Measurements from ENCODE around the gene DNAJC6.

Gene DNAJC6

GRCh38 chr1:65292861-65293593 lies 16.3 kb upstream of the DNAJC6 start:
- DNase-seq (ENCODE audit: low read depth in 2 of 3, low spot score in 2 of 3), result no peak

- DNase-seq (ENCODE audit: low read depth in 2 of 3, low spot score in 2 of 3), result no peak
Measured at GRCh38 chr1:65297706-65298105, 11.6 kb upstream of the DNAJC6 start.

DNA sequence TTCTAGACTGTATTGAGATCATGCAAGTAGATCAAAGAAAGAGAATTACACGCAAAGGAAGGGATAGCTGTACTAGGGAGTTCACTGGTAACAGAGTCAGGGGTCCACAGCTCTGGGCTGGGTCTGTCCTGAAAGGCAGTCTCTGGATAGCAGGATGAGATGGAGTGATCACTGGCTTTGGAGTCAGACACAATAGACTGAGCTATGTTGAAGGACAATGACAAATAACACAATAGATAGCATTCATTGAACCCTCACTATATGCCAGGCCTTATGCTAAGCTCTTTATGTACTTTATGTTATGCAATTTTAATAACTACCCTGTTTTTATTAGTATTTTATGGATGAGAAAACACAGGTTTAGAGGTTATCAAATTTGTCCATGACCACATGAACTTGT lies 10.0 kb upstream of the DNAJC6 start:
- no peak for DNase-seq (ENCODE audit: low read depth in 2 of 3, low spot score in 2 of 3)

DNA sequence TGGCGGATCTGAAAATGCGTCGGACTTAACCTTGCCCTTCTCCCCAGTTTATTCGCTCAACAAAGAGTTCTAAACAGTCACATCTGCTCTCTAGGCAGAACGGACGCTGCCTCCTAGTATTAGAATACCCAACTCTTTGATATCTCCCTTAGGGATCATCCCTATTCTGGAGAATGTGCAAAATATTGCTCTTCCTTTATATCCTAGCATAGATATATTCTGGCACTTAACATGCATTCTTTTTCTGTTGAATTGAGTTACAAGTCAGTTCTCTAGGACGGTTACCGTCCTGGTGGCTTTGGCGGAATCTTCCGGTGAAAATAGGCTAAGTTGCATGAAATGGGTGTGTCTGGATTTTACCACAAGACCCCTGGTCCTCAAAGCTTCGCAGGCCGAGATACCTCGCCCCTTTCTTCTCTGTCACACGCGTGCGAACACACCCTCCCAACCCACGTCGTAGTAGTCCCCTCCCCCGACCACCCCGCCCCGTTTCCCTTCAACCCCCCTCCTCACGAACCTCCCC lies 501 bp upstream of the DNAJC6 start:
- no peak for DNase-seq (ENCODE audit: low read depth in 2 of 3, low spot score in 2 of 3)

- no peak for DNase-seq (ENCODE audit: low read depth in 2 of 3, low spot score in 2 of 3)
Measured at GRCh38 chr1:65310078-65310587, 790 bp downstream of the DNAJC6 start.

DNA sequence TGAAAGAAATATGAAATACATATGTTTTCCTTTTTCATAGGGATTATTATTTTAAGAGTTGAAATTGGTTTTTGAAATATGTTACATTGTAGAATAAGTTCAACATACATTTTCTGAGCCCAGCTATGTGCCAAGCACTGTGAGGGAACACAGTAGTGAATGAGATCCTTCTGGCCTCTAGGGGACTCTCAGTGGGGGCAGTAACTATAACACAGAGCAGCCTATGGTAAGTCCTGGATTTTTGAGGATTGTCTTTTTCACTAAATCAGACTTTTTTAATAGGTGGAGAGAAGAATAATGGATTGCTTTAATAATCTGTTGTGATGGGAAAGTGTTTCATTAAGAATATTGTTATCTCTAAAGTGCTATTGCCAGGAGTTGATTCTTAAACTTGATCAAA lies 2.4 kb downstream of the DNAJC6 start:
- no peak for DNase-seq (ENCODE audit: low read depth in 2 of 3, low spot score in 2 of 3)

GRCh38 chr1:65316233-65316632 lies 6.9 kb downstream of the DNAJC6 start:
- DNase-seq (ENCODE audit: low read depth in 2 of 3, low spot score in 2 of 3), result no peak

DNA sequence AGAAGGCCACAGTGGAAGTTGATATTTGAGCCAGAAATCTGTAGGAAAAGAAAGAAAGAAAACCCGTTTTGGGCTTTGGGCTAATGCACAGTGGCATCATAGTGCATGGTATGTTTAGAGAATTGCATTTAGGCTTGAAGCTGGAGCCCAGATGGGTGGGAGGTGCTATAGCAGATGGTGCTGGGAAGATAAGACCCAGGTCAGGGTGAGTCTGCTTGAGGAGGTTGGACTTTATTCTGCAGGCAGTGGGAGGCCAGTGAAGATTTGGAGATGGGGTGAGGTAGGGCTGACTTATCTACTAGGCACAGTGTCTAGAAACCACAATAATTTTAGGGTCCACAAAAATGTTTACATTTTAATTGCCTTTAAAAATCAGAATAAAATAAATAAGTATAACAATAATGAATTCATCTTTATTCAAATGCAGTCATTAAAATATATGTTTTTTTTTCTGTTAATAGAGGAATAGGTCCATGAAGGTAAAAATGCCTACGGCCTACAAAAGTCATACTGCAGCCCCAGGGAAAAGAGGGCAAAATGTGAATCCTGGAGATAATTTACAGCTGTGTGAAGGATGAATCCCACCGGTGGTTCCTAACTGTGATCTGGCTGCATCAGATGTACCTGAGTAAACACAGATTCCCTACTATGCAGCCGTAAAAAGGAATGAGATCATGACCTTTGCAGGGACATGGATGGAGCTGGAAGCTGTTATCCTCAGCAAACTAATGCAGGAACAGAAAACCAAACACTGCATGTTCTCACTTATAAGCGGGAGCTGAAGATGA lies 8.7 kb downstream of the DNAJC6 start:
- DNase-seq (ENCODE audit: low read depth in 2 of 3, low spot score in 2 of 3), result no peak

GRCh38 chr1:65319141-65319540 lies 9.8 kb downstream of the DNAJC6 start:
- DNase-seq (ENCODE audit: low read depth in 2 of 3, low spot score in 2 of 3), result no peak

DNA sequence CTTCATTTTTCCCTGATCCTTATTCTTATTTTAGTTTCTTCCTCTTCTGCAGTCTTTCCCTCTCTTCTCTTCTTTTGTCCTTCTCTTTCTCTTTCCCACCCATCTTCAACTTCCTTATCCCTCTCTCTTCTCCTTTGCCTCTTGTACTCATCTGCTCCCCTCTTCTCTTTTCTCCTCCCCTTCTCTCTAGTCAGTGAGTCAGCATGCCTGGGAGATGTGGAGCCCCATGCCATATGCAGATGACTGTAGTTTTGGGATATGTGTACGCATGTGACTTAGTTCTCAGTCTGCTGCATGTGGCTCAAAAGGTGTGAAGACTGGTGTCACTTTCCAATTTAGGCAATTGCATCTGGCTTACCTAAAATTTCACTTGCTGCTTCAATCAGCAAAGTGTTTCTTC lies 10.4 kb downstream of the DNAJC6 start:
- DNase-seq (ENCODE audit: low read depth in 2 of 3, low spot score in 2 of 3), result no peak

- DNase-seq (ENCODE audit: low read depth in 2 of 3, low spot score in 2 of 3), result no peak
Measured at GRCh38 chr1:65321879-65322278, 12.5 kb downstream of the DNAJC6 start.

DNA sequence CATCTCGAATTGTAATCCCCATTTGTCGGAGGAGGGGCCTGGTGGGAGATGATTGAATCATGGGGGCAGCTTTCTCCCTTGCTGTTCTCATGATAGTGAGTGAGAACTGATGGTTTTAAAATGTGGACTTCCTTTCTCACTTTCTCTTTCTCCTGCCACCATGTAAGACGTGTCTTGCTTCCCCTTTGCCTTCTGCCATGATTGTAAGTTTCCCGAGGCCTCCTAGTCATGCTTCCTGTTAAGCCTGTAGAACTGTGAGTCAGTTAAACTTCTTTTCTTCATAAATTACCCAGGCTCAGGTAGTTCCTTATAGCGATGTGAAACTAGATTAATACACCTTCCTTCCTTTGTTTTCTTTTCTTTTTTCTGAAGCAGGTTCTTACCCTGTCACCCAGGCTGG lies 13.9 kb downstream of the DNAJC6 start:
- DNase-seq (ENCODE audit: low read depth in 2 of 3, low spot score in 2 of 3), result no peak

DNA sequence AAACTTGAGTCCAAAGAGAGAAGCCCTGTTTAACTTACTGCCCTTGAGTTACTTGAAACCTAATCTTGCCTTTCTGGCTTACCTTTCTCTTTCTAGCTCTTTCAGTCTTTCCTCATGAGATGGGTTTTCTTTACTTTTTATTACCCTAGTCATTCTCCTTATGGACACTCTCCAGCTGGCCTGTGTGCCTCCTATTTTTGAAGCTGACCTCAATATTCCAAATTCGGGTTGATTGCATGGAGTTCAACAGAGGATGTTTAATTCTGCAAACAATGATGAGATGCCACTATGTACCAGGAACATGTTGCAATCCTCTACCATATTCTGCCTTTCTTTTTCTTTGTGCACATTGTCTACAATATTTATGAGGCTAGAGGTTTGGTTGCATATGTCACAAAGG lies 20.7 kb downstream of the DNAJC6 start:
- DNase-seq (ENCODE audit: low read depth in 2 of 3, low spot score in 2 of 3), result no peak

- DNase-seq (ENCODE audit: low read depth in 2 of 3, low spot score in 2 of 3), result no peak
Measured at GRCh38 chr1:65330822-65331221, 21.5 kb downstream of the DNAJC6 start.

DNA sequence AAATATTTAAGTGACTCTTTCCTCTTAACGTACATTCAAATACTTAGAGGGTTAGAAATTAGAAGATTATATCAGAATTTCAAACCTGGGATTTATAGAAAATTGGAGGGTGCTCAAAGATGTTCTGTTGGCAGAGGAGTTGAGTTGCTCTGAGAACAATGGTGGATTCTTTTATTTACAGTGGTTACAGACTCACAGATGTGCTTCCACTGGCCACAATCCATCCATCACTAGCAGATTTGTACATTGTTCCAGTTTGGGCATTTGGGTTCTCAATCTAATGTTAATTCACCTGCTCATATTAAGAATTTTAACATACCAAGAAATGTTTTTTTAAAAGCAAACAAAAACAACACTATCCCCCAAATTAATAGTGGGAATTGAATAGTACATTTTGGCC lies 23.5 kb downstream of the DNAJC6 start:
- no peak for DNase-seq (ENCODE audit: low read depth in 2 of 3, low spot score in 2 of 3)

DNA sequence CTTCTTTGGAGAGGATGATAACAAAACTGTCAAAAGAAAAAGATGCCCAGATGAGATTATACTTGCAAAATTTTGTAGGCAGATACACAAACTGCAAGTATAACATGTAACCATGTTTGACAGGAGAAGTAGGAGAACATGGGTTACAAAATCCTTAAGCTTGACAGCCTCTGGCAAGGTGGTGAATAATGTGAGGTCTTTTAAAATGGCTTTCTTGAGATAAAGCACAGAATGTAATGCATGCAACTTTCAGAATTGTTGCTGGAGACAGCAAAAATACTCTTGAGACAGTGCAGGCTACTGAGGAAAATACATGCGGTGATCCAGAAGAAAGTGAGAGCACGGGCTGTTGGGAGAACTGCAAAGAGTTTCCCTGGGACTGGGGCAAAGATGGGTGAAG lies 24.7 kb downstream of the DNAJC6 start:
- no peak for DNase-seq (ENCODE audit: low read depth in 2 of 3, low spot score in 2 of 3)

GRCh38 chr1:65339866-65340468 lies 30.6 kb downstream of the DNAJC6 start:
- no peak for DNase-seq (ENCODE audit: low read depth in 2 of 3, low spot score in 2 of 3)

DNA sequence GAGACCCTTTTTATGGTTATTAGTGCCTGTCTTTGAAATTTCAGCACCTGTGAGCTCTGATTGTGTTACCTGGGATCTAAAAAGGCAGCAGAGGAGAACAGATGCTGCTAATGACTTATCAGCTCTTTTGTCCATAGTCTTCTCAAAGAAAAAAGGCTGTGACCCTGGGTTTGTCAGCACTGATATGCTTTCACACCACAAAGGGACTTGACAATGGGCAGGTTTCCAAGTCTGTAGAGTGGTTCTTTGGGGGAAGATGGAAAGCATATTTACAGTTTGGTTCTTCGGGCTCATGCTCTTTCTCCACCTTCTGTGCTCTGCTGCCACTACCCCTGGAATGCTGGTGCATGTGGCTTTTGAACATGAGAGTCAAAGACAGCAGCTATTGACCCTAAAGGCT lies 32.0 kb downstream of the DNAJC6 start:
- DNase-seq (ENCODE audit: low read depth in 2 of 3, low spot score in 2 of 3), result no peak

- DNase-seq (ENCODE audit: low read depth in 2 of 3, low spot score in 2 of 3), result no peak
Measured at GRCh38 chr1:65343286-65343685, 33.9 kb downstream of the DNAJC6 start.

DNA sequence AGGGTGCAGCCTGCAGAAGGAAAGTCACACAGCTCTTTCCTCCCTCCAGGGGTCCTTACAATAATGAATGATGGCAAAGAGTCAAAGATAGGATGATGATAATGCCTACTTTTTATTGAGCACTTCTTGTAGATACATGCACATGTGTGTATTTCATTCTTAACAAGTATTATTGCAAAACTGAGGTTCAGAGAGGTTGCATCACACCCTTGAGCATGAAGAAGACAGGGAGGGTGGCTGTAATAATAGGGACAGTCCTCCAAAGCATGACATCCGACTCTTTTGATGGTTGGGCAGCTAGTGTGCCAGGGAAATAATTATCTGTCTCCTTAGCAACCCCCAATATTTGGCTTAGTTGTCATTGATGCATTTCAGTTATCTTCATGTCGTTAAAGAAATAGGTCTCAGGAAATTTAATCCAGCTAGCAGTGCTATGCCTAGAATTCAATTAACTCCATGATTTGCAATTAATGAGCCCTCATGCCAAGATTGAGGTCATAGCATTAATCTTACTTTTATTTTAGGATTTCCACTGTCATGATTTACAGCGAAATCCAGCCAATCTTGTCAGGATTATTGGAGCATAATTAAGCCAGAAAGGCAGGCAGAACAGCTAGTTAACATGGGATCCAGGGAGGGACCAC lies 35.0 kb downstream of the DNAJC6 start:
- no peak for DNase-seq (ENCODE audit: low read depth in 2 of 3, low spot score in 2 of 3)

- no peak for DNase-seq (ENCODE audit: low read depth in 2 of 3, low spot score in 2 of 3)
Measured at GRCh38 chr1:65346190-65346589, 36.8 kb downstream of the DNAJC6 start.
